Fibroblast of villous mesenchyme (primary cell): ENCODE results near the gene CDH23. TPM values are rescaled to one million over a fixed set of nuclear protein-coding genes. Genes with fewer than 3 reads are reported as not detected.

Experiments
- DNase-seq: peaks from one replicate; pipeline ENCODE4 v3.0.0-alpha.2; 2010; ENCODE audit warnings: low read depth
- H3K4me3 ChIP-seq: 2 replicates; pipeline ENCODE4 v1.5.1; 2011; ENCODE audit warnings: low read depth, mild to moderate bottlenecking, low read length
- CTCF ChIP-seq: IDR thresholded peaks from 2 replicates; pipeline ENCODE4 v1.5.1; 2012; ENCODE audit warnings: low read depth, mild to moderate bottlenecking, low read length; ENCODE audit not compliant: insufficient read depth
- total RNA-seq: library from RNA; depleted of rRNA; stranded (reverse); fragments of >200 nt; gene quantifications from 2 replicates; pipeline ENCODE4 v1.2.3, GENCODE V29; 2012

Gene CDH23
- total RNA-seq, 1 donor: under 0.01 TPM

GRCh38 chr10:71611709-71612422 is 215.1 kb downstream of the CDH23 start:
- DNase-seq: no peak
- no peak for TF ChIP-seq CTCF
- no peak overlapping the region for H3K4me3 ChIP-seq

- no peak for TF ChIP-seq CTCF
- H3K4me3 ChIP-seq: no peak overlapping the region
- no peak for DNase-seq
Measured at GRCh38 chr10:71613261-71613777, 216.6 kb downstream of the CDH23 start.

- DNase-seq: no peak
- TF ChIP-seq CTCF: no peak
- no peak overlapping the region for H3K4me3 ChIP-seq
Measured at GRCh38 chr10:71613877-71614276, 217.2 kb downstream of the CDH23 start.

GRCh38 chr10:71614946-71615345 is 218.2 kb downstream of the CDH23 start:
- no peak for TF ChIP-seq CTCF
- no peak for DNase-seq
- H3K4me3 ChIP-seq: no peak overlapping the region

GRCh38 chr10:71615538-71616329 is 219.0 kb downstream of the CDH23 start:
- H3K4me3 ChIP-seq: no peak overlapping the region
- no peak for DNase-seq
- TF ChIP-seq CTCF: no peak

- no peak overlapping the region for H3K4me3 ChIP-seq
- no peak for DNase-seq
- TF ChIP-seq CTCF: no peak
Measured at GRCh38 chr10:71616817-71617654, 220.3 kb downstream of the CDH23 start.
